HG03460 (cell line): ENCODE results near the gene IMMP2L.

Experiments
- ATAC-seq: cut with Tn5 transposase; IDR thresholded peaks from one replicate; pipeline ENCODE4 v1.9.1; 2021; ENCODE audit not compliant: unreplicated experiment

Gene IMMP2L

GRCh38 chr7:110774071-110774470 lies 788.2 kb downstream of the IMMP2L start:
- ATAC-seq: no peak

GRCh38 chr7:110772615-110773014 lies 789.7 kb downstream of the IMMP2L start:
- no peak for ATAC-seq

GRCh38 chr7:110771717-110772116 lies 790.6 kb downstream of the IMMP2L start:
- no peak for ATAC-seq

GRCh38 chr7:110767550-110768110 lies 794.7 kb downstream of the IMMP2L start:
- no peak for ATAC-seq

GRCh38 chr7:110766864-110767263 lies 795.4 kb downstream of the IMMP2L start:
- no peak for ATAC-seq

- ATAC-seq: no peak
Measured at GRCh38 chr7:110764852-110765251, 797.4 kb downstream of the IMMP2L start.

- no peak for ATAC-seq
Measured at GRCh38 chr7:110762546-110763225, 799.6 kb downstream of the IMMP2L start.

- no peak for ATAC-seq
Measured at GRCh38 chr7:110760341-110760740, 802.0 kb downstream of the IMMP2L start.

- no peak for ATAC-seq
Measured at GRCh38 chr7:110759069-110759468, 803.2 kb downstream of the IMMP2L start.

- no peak for ATAC-seq
Measured at GRCh38 chr7:110754649-110755048, 807.6 kb downstream of the IMMP2L start.

GRCh38 chr7:110750931-110751605 lies 811.2 kb downstream of the IMMP2L start:
- ATAC-seq: no peak

- ATAC-seq: no peak
Measured at GRCh38 chr7:110733221-110733620, 829.1 kb downstream of the IMMP2L start.

GRCh38 chr7:110724811-110725210 lies 837.5 kb downstream of the IMMP2L start:
- no peak for ATAC-seq

GRCh38 chr7:110721395-110721794 lies 840.9 kb downstream of the IMMP2L start:
- no peak for ATAC-seq

- no peak for ATAC-seq
Measured at GRCh38 chr7:110720626-110721025, 841.7 kb downstream of the IMMP2L start.

- ATAC-seq: no peak
Measured at GRCh38 chr7:110719741-110720140, 842.6 kb downstream of the IMMP2L start.

- ATAC-seq: no peak
Measured at GRCh38 chr7:110718503-110719205, 843.6 kb downstream of the IMMP2L start.

- no peak for ATAC-seq
Measured at GRCh38 chr7:110704225-110704624, 858.1 kb downstream of the IMMP2L start.

GRCh38 chr7:110698576-110698975 lies 863.7 kb downstream of the IMMP2L start:
- no peak for ATAC-seq

- no peak for ATAC-seq
Measured at GRCh38 chr7:110693344-110693743, 868.9 kb downstream of the IMMP2L start.

GRCh38 chr7:110688908-110689307 lies 873.4 kb downstream of the IMMP2L start:
- ATAC-seq: no peak

- ATAC-seq: no peak
Measured at GRCh38 chr7:110685899-110686298, 876.4 kb downstream of the IMMP2L start.
